ENCODE data around the gene FLT3LG. TPM values are rescaled to one million over a fixed set of nuclear protein-coding genes. Genes with fewer than 3 reads are reported as not detected.
"Not testable (repeated sequence)": the region's sequence is repeated elsewhere in the genome, so short reads cannot be mapped to it uniquely, and the experiment has no call there.

The FLT3LG gene
- polyA plus RNA-seq, 3 donors from 2014 or later: 22.6 to 36.6 (median 28.3) TPM

DNA sequence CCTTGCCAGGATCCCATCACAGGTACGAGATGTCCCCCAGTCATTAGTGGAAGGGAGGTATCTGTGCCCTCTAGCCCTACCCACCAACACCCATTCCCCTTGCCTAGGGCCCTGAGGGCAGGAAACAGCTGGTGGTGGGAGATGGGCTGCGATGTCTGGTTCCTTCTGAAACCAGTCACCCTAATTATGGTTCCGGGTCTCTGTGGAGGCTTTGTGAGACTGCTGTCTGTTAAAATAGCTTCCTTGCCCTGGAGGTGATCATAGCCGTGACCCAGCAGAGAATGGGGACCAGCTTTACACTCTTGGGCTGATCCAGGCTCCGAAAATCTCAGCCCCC is 15.5 kb upstream of the FLT3LG start:
- H3K27ac Mint-ChIP-seq: peak overlapping the region in 2 of 6 donors; percentile 16 to 66
- peaks cover 4 to 6% (median 4%) of the 10 kb centered on the region in 3 donors for H3K36me3 Mint-ChIP-seq
- no peaks in the 10 kb centered on the region for H3K9me3 Mint-ChIP-seq
- peaks cover 2 to 11% (median 6%) of the 10 kb centered on the region in 3 donors for H3K27me3 Mint-ChIP-seq (ENCODE audit: low read depth in 3 of 3)
- H3K4me1 Mint-ChIP-seq: peaks cover 9 to 13% of the 10 kb centered on the region in 2 donors
- no peak for DNase-seq
- H3K4me3 Mint-ChIP-seq: no peak overlapping the region

DNA sequence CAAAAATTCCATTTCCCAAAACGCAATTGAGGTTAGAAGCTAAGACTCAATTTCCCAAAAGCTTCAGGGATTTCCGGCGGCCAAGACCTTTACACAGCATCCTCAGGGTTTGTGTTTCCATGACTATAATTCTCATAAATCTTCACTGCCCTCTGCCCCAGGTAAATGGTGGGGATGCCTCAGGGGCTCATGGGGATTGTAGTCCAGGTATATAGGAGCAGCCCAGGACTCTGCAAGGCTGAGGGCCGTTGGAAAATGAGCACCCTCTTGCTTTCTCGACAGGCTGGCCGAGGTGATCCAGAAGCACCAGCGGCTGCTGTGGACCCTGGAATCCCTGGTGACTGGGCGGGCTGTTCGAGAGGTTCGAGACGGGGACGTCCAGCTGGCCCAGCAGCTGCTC is 14.6 kb upstream of the FLT3LG start:
- H3K27ac Mint-ChIP-seq: no peak overlapping the region
- no peak overlapping the region for H3K4me3 Mint-ChIP-seq
- no peaks in the 10 kb centered on the region for H3K9me3 Mint-ChIP-seq
- peaks cover 0 to 5% (median 1%) of the 10 kb centered on the region in 3 donors for H3K27me3 Mint-ChIP-seq (ENCODE audit: low read depth in 3 of 3)
- H3K4me1 Mint-ChIP-seq: peaks cover under 1 to 6% of the 10 kb centered on the region in 2 donors
- H3K36me3 Mint-ChIP-seq: peaks cover 4 to 6% (median 4%) of the 10 kb centered on the region in 3 donors
- DNase-seq: no peak

DNA sequence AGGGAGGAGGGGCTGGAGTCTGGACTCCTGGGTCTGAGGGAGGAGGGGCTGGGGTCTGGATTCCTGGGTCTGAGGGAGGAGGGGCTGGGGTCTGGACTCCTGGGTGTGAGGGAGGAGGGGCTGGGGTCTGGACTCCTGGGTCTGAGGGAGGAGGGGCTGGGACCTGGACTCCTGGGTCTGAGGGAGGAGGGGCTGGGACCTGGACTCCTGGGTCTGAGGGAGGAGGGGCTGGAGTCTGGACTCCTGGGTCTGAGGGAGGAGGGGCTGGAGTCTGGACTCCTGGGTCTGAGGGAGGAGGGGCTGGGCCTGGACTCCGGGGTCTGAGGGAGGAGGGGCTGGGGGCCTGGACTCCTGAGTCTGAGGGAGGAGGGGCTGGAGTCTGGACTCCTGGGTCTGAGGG is 12.9 kb upstream of the FLT3LG start:
- not testable (repeated sequence) for H3K36me3 Mint-ChIP-seq; H3K27ac Mint-ChIP-seq; H3K9me3 Mint-ChIP-seq; DNase-seq; H3K4me3 Mint-ChIP-seq; H3K27me3 Mint-ChIP-seq (ENCODE audit: low read depth in 3 of 3); H3K4me1 Mint-ChIP-seq

DNA sequence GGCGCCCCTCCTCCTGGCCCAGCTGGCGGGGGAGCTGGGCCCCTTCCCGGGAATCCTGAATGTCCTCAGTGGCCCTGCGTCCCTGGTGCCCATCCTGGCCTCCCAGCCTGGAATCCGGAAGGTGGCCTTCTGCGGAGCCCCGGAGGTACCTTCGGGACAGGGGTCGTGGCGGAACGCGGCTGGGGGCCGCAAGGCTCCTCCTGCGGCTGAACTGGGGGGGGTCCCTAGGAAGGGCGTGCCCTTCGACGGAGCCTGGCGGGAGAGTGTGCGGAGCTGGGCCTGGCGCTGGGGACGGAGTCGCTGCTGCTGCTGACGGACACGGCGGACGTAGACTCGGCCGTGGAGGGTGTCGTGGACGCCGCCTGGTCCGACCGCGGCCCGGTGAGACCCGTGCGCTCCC is 12.4 kb upstream of the FLT3LG start:
- no peak overlapping the region for H3K27ac Mint-ChIP-seq
- H3K4me1 Mint-ChIP-seq: peaks cover 0 to 2% of the 10 kb centered on the region in 2 donors
- peaks cover 4 to 6% (median 4%) of the 10 kb centered on the region in 3 donors for H3K36me3 Mint-ChIP-seq
- no peak for DNase-seq
- no peaks in the 10 kb centered on the region for H3K9me3 Mint-ChIP-seq
- peaks cover 0 to 5% (median 1%) of the 10 kb centered on the region in 3 donors for H3K27me3 Mint-ChIP-seq (ENCODE audit: low read depth in 3 of 3)
- no peak overlapping the region for H3K4me3 Mint-ChIP-seq

DNA sequence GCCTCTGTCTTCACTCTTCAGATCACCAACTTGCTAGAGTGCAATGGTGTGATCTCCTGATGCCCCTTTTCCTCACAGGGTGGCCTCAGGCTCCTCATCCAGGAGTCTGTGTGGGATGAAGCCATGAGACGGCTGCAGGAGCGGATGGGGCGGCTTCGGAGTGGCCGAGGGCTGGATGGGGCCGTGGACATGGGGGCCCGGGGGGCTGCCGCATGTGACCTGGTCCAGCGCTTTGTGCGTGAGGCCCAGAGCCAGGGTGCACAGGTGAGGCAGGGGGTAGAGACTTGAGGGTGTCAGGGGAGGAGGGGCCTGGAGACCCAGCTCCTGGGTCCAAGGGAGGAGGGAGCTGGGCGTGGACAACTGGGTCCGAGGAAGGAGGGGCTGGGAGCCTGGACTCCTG is 11.5 kb upstream of the FLT3LG start:
- H3K4me1 Mint-ChIP-seq: no peaks in the 10 kb centered on the region
- no peak for DNase-seq
- H3K27me3 Mint-ChIP-seq (ENCODE audit: low read depth in 3 of 3): peaks cover 0 to 10% (median 0%) of the 10 kb centered on the region in 3 donors
- no peaks in the 10 kb centered on the region for H3K9me3 Mint-ChIP-seq
- no peak overlapping the region for H3K4me3 Mint-ChIP-seq
- H3K36me3 Mint-ChIP-seq: peaks cover 0 to 6% (median 4%) of the 10 kb centered on the region in 3 donors
- no peak overlapping the region for H3K27ac Mint-ChIP-seq

DNA sequence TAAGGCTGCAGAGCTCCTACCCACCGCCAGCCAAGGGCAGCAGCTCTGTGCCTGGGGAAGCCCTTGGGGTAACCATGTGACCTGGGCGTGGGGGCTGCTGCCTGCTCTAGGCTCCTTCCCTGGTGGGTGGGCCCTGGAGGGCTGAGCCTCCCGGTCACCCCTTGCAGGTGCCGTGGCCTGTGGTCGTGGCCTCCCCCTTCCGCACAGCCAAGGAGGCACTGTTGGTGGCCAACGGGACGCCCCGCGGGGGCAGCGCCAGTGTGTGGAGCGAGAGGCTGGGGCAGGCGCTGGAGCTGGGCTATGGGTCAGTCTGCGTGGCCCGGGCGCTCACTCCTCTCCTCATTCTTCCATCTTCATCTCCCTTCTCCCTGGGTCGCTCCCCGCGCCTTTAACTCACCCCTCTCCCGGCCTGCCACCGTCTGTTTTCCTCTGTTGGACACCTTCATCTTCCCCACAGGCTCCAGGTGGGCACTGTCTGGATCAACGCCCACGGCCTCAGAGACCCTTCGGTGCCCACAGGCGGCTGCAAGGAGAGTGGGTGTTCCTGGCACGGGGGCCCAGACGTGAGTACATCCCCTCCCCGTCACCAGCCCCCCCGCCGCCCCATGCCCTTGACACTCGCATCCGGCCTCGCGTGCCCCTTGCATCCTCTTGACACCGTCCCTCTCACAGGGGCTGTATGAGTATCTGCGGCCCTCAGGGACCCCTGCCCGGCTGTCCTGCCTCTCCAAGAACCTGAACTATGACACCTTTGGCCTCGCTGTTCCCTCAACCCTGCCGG is 9.9 kb upstream of the FLT3LG start:
- H3K9me3 Mint-ChIP-seq: no peaks in the 10 kb centered on the region
- no peak for DNase-seq
- H3K4me1 Mint-ChIP-seq: peaks cover 7% of the 10 kb centered on the region in 2 donors
- H3K36me3 Mint-ChIP-seq: peaks cover 0 to 9% (median 7%) of the 10 kb centered on the region in 3 donors
- H3K27me3 Mint-ChIP-seq (ENCODE audit: low read depth in 3 of 3): peaks cover 3 to 15% (median 5%) of the 10 kb centered on the region in 3 donors
- H3K27ac Mint-ChIP-seq: peak overlapping the region in 1 of 6 donors; percentile 49
- H3K4me3 Mint-ChIP-seq: no peak overlapping the region

DNA sequence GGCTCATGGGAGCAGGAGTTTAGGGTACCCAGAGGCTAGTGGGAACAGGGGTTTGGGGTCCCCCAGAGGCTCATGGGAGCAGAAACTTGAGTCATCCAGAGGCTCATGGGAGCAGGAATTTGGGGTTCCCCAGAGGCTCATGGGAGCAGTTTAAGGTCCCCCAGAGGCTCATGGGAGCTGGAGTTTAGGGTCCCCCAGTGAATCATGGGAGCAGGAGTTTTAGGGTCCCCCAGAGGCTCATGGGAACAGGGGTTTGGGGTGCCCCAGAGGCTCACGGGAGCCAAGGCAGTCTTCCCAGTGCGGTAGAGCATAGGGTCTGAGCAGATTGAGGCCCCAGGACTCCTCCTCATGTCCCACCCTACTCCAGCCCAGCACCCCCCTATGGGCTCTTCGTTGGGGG is 8.6 kb upstream of the FLT3LG start:
- Mint-ChIP-seq H3K36me3 (peaks cover 0 to 7% (median 4%) of the 10 kb centered on the region in 3 donors), H3K9me3 (no peaks in the 10 kb centered on the region)

DNA sequence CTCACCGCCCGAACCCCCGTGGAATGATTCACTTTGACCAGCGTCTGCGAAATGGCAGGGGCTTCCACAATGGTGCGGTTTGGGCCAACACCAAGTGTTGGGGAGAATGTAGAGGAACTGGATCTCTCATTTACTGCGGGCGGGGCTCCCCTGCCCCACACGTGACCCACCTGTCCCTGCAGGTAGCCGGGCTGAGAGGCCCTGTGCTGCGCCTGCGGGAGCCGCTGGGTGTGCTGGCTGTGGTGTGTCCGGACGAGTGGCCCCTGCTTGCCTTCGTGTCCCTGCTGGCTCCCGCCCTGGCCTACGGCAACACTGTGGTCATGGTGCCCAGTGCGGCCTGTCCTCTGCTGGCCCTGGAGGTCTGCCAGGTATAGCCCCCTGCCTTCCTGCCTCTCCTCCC is 5.8 kb upstream of the FLT3LG start:
- peaks cover 13 to 25% (median 13%) of the 10 kb centered on the region in 3 donors for H3K27me3 Mint-ChIP-seq (ENCODE audit: low read depth in 3 of 3)
- no peaks in the 10 kb centered on the region for H3K9me3 Mint-ChIP-seq
- no peak overlapping the region for H3K4me3 Mint-ChIP-seq
- no peak for DNase-seq
- H3K27ac Mint-ChIP-seq: peak overlapping the region; percentile 93 to 98 (median 97)
- H3K4me1 Mint-ChIP-seq: peaks cover 35% of the 10 kb centered on the region in 2 donors
- peaks cover 0 to 4% (median 4%) of the 10 kb centered on the region in 3 donors for H3K36me3 Mint-ChIP-seq

More for the DNA sequence above, 8.6 kb upstream of the FLT3LG start:
- peaks cover 17 to 18% of the 10 kb centered on the region in 2 donors for H3K4me1 Mint-ChIP-seq
- no peak overlapping the region for H3K4me3 Mint-ChIP-seq
- no peak for DNase-seq
- peak overlapping the region in 2 of 6 donors; percentile 36 to 74 for H3K27ac Mint-ChIP-seq
- H3K27me3 Mint-ChIP-seq (ENCODE audit: low read depth in 3 of 3): peaks cover 11 to 22% (median 13%) of the 10 kb centered on the region in 3 donors

DNA sequence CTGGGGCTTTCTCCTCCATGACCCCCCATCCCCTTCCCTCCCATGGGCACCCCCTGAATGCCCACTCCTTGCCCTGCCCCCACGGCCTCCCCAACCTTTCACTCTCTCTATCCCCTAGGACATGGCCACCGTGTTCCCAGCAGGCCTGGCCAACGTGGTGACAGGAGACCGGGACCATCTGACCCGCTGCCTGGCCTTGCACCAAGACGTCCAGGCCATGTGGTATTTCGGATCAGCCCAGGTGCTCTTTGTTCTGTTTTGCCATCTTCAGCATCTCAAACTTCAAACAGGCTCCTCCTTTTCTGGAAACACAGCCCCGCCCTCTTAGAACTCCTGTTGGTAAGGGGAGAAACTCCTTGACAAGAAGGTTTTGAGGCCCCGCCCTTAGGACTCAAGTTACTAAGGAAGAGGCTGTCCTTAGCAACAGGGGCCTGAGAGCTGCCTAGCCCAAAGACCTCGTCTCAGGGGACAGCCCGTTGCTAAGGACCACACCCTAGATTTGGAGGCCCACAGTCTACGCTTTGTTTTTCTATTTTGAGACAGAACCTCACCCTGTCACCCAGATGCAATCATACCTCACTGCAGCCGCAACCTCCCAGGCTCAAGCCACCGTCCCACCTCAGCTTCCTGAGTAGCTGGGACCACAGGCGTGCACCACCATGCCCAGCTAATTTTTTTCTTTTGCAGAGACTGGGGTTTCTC is 5.1 kb upstream of the FLT3LG start:
- H3K4me3 Mint-ChIP-seq: peak overlapping the region; percentile 60 to 85 (median 73)
- H3K27me3 Mint-ChIP-seq (ENCODE audit: low read depth in 3 of 3): peaks cover 13 to 25% (median 13%) of the 10 kb centered on the region in 3 donors
- no peaks in the 10 kb centered on the region for H3K9me3 Mint-ChIP-seq
- peak overlapping the region; percentile 93 to 98 (median 97) for H3K27ac Mint-ChIP-seq
- H3K4me1 Mint-ChIP-seq: peaks cover 42% of the 10 kb centered on the region in 2 donors
- peak; percentile 97 for DNase-seq
- H3K36me3 Mint-ChIP-seq: peaks cover 0 to 4% (median 4%) of the 10 kb centered on the region in 3 donors

DNA sequence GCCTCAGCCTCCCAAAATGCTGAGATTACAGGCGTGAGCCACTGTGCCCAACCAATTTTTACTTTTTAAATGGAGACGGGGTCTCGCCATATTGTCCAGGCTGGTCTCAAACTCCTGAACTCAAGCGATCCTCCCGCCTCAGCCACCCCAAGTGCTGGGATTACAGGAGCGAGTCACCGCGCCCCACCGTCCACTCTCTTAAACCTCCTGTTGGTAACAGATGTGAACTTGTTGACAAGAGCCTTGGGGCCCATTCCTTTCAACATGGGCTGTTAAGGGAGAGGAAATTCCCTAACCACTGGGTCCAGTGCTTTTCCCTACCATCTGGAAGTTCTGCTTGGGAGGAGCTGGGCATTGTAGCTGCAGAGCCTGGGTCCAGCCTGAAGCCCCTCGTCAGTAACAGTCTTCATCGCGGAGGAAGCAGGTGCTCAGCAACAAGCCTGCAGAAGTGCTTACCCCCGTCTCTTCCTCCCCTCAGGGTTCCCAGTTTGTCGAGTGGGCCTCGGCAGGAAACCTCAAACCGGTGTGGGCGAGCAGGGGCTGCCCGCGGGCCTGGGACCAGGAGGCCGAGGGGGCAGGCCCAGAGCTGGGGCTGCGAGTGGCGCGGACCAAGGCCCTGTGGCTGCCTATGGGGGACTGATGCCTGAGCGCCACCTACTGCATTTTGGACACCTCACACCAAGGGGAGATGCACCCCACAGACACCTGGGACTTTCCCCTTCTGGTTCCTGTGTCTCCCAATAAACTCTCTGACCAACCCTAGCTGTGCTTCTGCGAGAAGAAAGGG is 4.0 kb upstream of the FLT3LG start:
- H3K4me1 Mint-ChIP-seq: peaks cover 49 to 54% of the 10 kb centered on the region in 2 donors
- H3K9me3 Mint-ChIP-seq: no peaks in the 10 kb centered on the region
- peak overlapping the region; percentile 95 to 98 (median 97) for H3K27ac Mint-ChIP-seq
- DNase-seq: peak; percentile 94 to 96 (median 95)
- peaks cover 15 to 30% (median 16%) of the 10 kb centered on the region in 3 donors for H3K27me3 Mint-ChIP-seq (ENCODE audit: low read depth in 3 of 3)
- peaks cover 0 to 4% (median 4%) of the 10 kb centered on the region in 3 donors for H3K36me3 Mint-ChIP-seq
- peak overlapping the region; percentile 62 to 75 (median 73) for H3K4me3 Mint-ChIP-seq

DNA sequence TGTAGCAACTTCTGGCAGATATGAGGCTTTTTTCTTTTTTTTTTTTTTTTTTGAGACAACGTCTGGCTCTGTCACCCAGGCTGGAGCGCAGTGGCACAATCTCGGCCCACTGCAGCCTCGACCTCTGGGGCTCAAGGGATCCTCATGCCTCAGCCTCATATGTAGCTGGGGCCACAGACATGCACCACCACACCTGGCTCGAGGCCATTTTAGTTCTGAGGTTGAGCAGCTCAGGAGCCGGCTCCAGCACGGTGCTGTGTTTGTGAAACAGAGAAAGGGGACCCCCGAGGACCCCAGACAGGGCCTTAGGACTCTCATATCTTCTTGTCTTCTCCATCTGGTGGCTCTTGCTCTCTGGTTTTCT is 3.4 kb upstream of the FLT3LG start:
- Mint-ChIP-seq H3K36me3 (peaks cover 0 to 4% (median 4%) of the 10 kb centered on the region in 3 donors), H3K27ac (peak overlapping the region; percentile 95 to 98 (median 97)), H3K4me1 (peaks cover 54 to 59% of the 10 kb centered on the region in 2 donors), H3K9me3 (no peaks in the 10 kb centered on the region), H3K4me3 (peak overlapping the region; percentile 62 to 75 (median 73)), H3K27me3 (ENCODE audit: low read depth in 3 of 3) (peaks cover 15 to 30% (median 16%) of the 10 kb centered on the region in 3 donors)
- no peak for DNase-seq

DNA sequence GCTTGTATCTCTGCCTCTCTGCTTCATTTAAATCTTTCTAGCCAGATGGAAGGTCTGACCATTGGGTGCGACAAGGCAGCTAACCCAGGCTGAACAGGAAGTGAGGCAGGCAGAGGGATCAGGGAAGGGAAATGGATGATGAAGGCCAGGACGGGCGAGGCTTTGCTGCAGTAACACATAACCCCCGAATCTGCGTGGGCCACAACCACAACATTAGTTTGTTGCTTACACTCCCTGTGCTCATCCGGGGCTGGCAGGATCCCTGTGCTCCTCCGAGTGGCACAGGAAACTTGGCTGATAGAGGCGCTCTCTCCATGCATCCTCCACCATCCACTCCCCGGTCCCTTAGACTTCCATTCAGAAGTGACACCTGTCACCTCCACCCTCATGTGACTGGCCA is 1.1 kb upstream of the FLT3LG start:
- Mint-ChIP-seq H3K4me3 (peak overlapping the region; percentile 57 to 95 (median 91)), H3K4me1 (peaks cover 64 to 70% of the 10 kb centered on the region in 2 donors), H3K27me3 (ENCODE audit: low read depth in 3 of 3) (peaks cover 15 to 26% (median 18%) of the 10 kb centered on the region in 3 donors)

DNA sequence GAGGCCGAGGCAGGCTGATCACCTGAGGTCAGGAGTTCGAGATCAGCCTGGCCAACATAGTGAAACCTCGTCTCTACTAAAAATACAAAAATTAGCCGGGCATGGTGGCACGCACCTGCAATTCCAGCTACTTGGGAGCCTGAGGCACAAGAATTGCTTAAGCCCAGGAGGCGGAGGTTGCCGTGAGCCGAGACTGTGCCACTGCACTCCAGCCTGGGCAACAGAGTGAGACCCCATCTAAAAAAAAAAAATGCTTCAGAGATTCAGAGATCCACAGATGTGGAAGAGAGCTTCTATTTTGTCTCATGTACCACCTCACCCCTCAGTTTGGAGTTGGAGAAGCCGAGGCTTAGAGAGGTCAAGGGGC is 531 bp upstream of the FLT3LG start:
- H3K27me3 Mint-ChIP-seq (ENCODE audit: low read depth in 3 of 3): peaks cover 15 to 26% (median 18%) of the 10 kb centered on the region in 3 donors
- H3K4me3 Mint-ChIP-seq: peak overlapping the region; percentile 84 to 95 (median 91)
- H3K27ac Mint-ChIP-seq: peak overlapping the region; percentile 85 to 98 (median 96)
- DNase-seq, H3K36me3 Mint-ChIP-seq, H3K9me3 Mint-ChIP-seq: not testable (repeated sequence)
- peaks cover 64 to 69% of the 10 kb centered on the region in 2 donors for H3K4me1 Mint-ChIP-seq

More for the DNA sequence above, 1.1 kb upstream of the FLT3LG start:
- Mint-ChIP-seq H3K27ac (peak overlapping the region; percentile 85 to 98 (median 96)), H3K9me3 (no peaks in the 10 kb centered on the region), H3K36me3 (peaks cover 0 to 7% (median 4%) of the 10 kb centered on the region in 3 donors)
- no peak for DNase-seq

Measured in immature natural killer cell (primary cell).